Measurements from ENCODE around the gene GIMAP8.
A peak's percentile ranks its signal among the peaks of the same experiment; 100 is the strongest.

The GIMAP8 gene

DNA sequence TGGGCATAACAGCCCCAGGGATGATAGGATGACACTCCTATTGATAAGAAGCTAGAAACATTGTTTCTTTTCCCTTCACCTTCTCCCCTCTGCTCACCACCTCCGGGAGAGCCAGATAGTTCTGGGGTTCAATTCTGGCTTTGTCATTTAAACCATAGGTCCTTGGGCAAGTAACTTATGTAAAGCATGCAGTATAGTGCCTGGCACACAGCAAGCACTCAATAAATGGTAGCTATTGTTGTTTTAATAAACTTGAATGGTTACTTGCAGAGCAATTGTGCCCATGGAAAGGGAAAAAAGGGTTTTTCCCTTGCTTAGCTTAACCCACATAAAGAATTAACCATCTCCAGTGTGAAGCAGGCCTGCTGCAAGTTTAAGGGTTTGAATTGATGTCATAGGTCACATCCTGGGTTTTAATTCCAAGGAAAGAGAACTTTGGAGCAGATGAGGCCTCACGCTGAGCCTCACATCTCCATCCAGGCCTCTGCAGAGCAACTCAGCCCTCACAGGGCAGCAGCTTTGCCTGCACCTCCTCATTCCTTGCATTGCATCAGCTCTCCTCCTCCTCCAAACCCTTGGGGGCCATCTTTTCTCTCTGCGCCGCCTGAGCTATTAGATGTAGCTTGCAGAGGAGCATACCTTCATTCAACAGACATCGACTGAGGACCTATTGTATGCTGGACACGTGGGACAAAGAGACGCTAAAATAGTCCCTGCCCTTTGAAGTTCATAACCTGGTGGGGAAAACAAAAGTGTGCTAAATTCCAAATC, 48.4 kb upstream of the GIMAP8 start:
- Histone ChIP-seq H3K27ac (ENCODE audit: low read depth, low read length, poor library complexity, severe bottlenecking) (no peak overlapping the region), H3K79me2 (ENCODE audit: insufficient read depth, low read length) (no peaks in the 10 kb centered on the region), H3K4me1 (ENCODE audit: insufficient read depth, low read length, severe bottlenecking) (peaks cover 24% of the 10 kb centered on the region), H3K4me2 (ENCODE audit: low read length) (no peak overlapping the region), H3F3A (ENCODE audit: insufficient read depth, low read length) (no peaks in the 10 kb centered on the region), H3K27me3 (ENCODE audit: insufficient read depth, low read length) (no peaks in the 10 kb centered on the region), H2AFZ (ENCODE audit: low read length) (no peak overlapping the region), H3K36me3 (ENCODE audit: insufficient read depth, low read length) (peaks cover 3% of the 10 kb centered on the region; the same call in 1 of the 2 replicates), H3K9me3 (ENCODE audit: low read length) (no peaks in the 10 kb centered on the region), H3K9me2 (ENCODE audit: low read depth, low read length) (no peaks in the 10 kb centered on the region), H3K4me3 (ENCODE audit: low read depth, low read length, poor library complexity, severe bottlenecking) (no peak overlapping the region), H4K20me1 (ENCODE audit: insufficient read depth, low read length) (no peaks in the 10 kb centered on the region), H3K9ac (ENCODE audit: low read length) (no peak overlapping the region)
- TF ChIP-seq, protein P1, sequence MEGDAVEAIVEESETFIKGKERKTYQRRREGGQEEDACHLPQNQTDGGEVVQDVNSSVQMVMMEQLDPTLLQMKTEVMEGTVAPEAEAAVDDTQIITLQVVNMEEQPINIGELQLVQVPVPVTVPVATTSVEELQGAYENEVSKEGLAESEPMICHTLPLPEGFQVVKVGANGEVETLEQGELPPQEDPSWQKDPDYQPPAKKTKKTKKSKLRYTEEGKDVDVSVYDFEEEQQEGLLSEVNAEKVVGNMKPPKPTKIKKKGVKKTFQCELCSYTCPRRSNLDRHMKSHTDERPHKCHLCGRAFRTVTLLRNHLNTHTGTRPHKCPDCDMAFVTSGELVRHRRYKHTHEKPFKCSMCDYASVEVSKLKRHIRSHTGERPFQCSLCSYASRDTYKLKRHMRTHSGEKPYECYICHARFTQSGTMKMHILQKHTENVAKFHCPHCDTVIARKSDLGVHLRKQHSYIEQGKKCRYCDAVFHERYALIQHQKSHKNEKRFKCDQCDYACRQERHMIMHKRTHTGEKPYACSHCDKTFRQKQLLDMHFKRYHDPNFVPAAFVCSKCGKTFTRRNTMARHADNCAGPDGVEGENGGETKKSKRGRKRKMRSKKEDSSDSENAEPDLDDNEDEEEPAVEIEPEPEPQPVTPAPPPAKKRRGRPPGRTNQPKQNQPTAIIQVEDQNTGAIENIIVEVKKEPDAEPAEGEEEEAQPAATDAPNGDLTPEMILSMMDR (IDR thresholded peaks at IDR 0.05; ENCODE audit: low read length): no peak
- no peak for TF ChIP-seq EZH2 (IDR thresholded peaks at IDR 0.05; ENCODE audit: borderline replicate concordance, low read length)

DNA sequence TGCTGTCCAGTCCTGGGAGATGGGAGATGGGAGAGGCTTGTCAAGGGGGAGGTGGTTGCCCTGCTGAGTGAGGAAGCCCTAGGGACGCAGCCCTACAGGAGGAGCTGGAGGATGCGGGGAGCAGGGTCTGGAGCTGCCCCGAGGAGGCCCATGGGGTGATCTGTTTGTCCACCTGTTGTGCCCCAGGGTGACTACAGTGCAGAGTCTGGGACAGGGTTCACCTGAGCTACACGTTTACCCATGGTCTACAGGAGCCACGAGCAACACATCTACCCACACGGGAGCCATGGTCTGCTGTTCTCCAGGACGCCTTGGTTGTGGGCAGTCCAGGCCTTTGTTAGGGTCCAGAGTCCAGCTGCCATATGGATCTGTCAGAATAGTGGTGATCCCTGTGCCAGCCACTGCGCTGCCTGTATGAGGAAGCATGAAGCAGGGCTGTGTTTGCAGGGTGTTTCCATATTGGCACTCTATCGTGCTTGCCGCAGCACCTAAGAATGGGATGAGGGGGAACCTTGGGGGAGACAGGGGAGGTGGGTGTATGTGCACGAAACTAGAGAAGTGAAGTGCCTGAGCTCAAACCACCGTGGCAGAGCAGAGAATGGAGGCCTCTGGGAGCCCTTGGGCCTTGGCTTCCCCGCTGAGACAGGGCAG, 47.6 kb upstream of the GIMAP8 start:
- H4K20me1 ChIP-seq (ENCODE audit: insufficient read depth, low read length): no peaks in the 10 kb centered on the region
- no peaks in the 10 kb centered on the region for H3K79me2 ChIP-seq (ENCODE audit: insufficient read depth, low read length)
- peaks cover 32% of the 10 kb centered on the region for H3K4me1 ChIP-seq (ENCODE audit: insufficient read depth, low read length, severe bottlenecking)
- H3K9me2 ChIP-seq (ENCODE audit: low read depth, low read length): no peaks in the 10 kb centered on the region
- no peak overlapping the region for H3K27ac ChIP-seq (ENCODE audit: low read depth, low read length, poor library complexity, severe bottlenecking)
- H3F3A ChIP-seq (ENCODE audit: insufficient read depth, low read length): no peaks in the 10 kb centered on the region
- no peaks in the 10 kb centered on the region for H3K9me3 ChIP-seq (ENCODE audit: low read length)
- no peak overlapping the region for H2AFZ ChIP-seq (ENCODE audit: low read length)
- no peak overlapping the region for H3K4me2 ChIP-seq (ENCODE audit: low read length)
- H3K9ac ChIP-seq (ENCODE audit: low read length): no peak overlapping the region
- H3K27me3 ChIP-seq (ENCODE audit: insufficient read depth, low read length): no peaks in the 10 kb centered on the region
- TF ChIP-seq, protein P1 (IDR thresholded peaks at IDR 0.05; ENCODE audit: low read length): no peak
- no peak for TF ChIP-seq EZH2 (IDR thresholded peaks at IDR 0.05; ENCODE audit: borderline replicate concordance, low read length)
- peaks cover 2% of the 10 kb centered on the region; the same call in 1 of the 2 replicates for H3K36me3 ChIP-seq (ENCODE audit: insufficient read depth, low read length)
- no peak overlapping the region for H3K4me3 ChIP-seq (ENCODE audit: low read depth, low read length, poor library complexity, severe bottlenecking)

DNA sequence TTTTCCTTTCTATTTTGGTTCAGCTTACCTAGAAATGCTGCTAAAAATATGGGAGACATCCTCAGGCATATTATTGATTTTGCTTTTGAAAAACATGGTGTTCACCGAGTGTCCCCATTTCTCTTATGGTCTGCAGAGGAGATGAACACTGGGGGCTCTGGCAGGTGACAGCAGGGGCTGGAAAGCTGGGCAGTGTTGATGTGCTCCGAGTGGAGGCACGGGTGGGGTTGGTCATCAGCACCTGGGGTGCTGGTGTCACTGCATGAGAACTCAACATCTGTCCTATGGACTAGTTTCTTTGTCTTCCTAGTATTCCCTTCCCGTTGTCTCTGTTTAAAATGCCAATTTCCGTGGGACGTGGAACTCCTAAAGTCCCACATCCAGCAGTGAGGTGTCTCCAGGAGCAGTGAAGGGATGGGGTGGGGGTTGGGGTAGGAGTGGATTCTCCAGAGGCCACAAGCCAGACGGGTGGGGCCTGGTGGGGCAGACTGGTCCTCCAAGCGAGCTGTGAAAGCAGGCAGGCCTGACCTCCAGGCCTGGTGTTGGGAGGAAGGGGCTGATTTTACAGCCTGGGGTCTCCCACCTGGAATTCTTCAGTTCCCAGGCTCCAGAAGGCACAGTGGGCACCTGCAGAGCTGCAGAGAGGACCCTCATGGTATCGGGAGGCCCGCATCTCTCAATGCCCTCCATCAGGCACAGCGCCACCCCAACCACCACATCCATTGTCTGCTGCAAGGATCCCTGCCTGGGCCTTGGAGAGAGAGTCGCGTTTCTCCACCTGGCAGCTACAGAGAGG, 46.9 kb upstream of the GIMAP8 start:
- no peak overlapping the region for H3K4me3 ChIP-seq (ENCODE audit: low read depth, low read length, poor library complexity, severe bottlenecking)
- TF ChIP-seq EZH2 (IDR thresholded peaks at IDR 0.05; ENCODE audit: borderline replicate concordance, low read length): no peak
- TF ChIP-seq, protein P1 (IDR thresholded peaks at IDR 0.05; ENCODE audit: low read length): no peak
- H4K20me1 ChIP-seq (ENCODE audit: insufficient read depth, low read length): no peaks in the 10 kb centered on the region
- H3K9me2 ChIP-seq (ENCODE audit: low read depth, low read length): no peaks in the 10 kb centered on the region
- peak overlapping the region; percentile 16 for H3K27ac ChIP-seq (ENCODE audit: low read depth, low read length, poor library complexity, severe bottlenecking)
- peak overlapping the region; percentile 81; the same call in 1 of the 2 replicates for H3K4me2 ChIP-seq (ENCODE audit: low read length)
- no peaks in the 10 kb centered on the region for H3F3A ChIP-seq (ENCODE audit: insufficient read depth, low read length)
- H2AFZ ChIP-seq (ENCODE audit: low read length): no peak overlapping the region
- no peak overlapping the region; the same call in 1 of the 2 replicates for H3K9ac ChIP-seq (ENCODE audit: low read length)
- H3K36me3 ChIP-seq (ENCODE audit: insufficient read depth, low read length): no peaks in the 10 kb centered on the region
- no peaks in the 10 kb centered on the region for H3K9me3 ChIP-seq (ENCODE audit: low read length)
- H3K4me1 ChIP-seq (ENCODE audit: insufficient read depth, low read length, severe bottlenecking): peaks cover 40% of the 10 kb centered on the region
- H3K79me2 ChIP-seq (ENCODE audit: insufficient read depth, low read length): no peaks in the 10 kb centered on the region
- H3K27me3 ChIP-seq (ENCODE audit: insufficient read depth, low read length): no peaks in the 10 kb centered on the region

Data from OCI-LY1 (cell line).